SK-N-SH (cell line): ENCODE results near the gene KIF1C. TPM values are rescaled to one million over a fixed set of nuclear protein-coding genes. Genes with fewer than 3 reads are reported as not detected.
"Not testable (repeated sequence)": the region's sequence is repeated elsewhere in the genome, so short reads cannot be mapped to it uniquely, and the experiment has no call there.

Experiments
- CTCF ChIA-PET: fragments of 300-600, 350-600 bp; formaldehyde crosslinking; extraction: SDS; loops from one replicate; lab custom pipeline; 2021; lab: Yijun Ruan, JAX
- POLR2A ChIA-PET: fragments of 350-600 bp; sonication (Branson Sonifier 250); formaldehyde crosslinking; extraction: SDS; loops from one replicate; lab custom pipeline; 2020; ENCODE audit warnings: antibody characterized with exemption, inconsistent platforms; lab: Yijun Ruan, JAX
- DNase-seq: peaks from one replicate; pipeline ENCODE4 v3.0.0; 2012
- H2AFZ ChIP-seq: fragments of 200-600 bp; sonication (generic); 2 replicates; pipeline ENCODE4 v1.8.1; 2016; ENCODE audit warnings: antibody characterized with exemption, mild to moderate bottlenecking, low read depth
- H3F3A ChIP-seq: fragments of 200-600 bp; sonication (generic); replicated peaks from 2 replicates; pipeline ENCODE3; 2016; ENCODE audit warnings: antibody characterized with exemption, mild to moderate bottlenecking; ENCODE audit not compliant: insufficient read depth
- H3K27ac ChIP-seq, 2 experiments: fragments of 200-500 bp in 1 of 2; fragments of 200-600 bp in 1 of 2; sonication (Bioruptor generic) in 1 of 2; sonication (generic), shearing (Covaris generic) in 1 of 2; 2 replicates each; pipeline versions ENCODE4 v1.5.1 to v1.6.1; 2014 to 2016; ENCODE audit warnings: low read depth in 2 of 2, inconsistent platforms in 1 of 2, low read length in 1 of 2, mild to moderate bottlenecking in 1 of 2, mixed read lengths in 1 of 2
- H3K27me3 ChIP-seq: fragments of 200-600 bp; sonication (generic), shearing (Covaris generic); 2 replicates; pipeline ENCODE4 v1.6.1; 2016; ENCODE audit warnings: mixed run types; ENCODE audit not compliant: insufficient read depth
- H3K36me3 ChIP-seq, 2 experiments: fragments of 200-500 bp in 1 of 2; fragments of 200-600 bp in 1 of 2; sonication (Bioruptor generic) in 1 of 2; sonication (generic) in 1 of 2; replicated peaks in 1 of 2; 2 replicates each; pipeline versions ENCODE3 to v1.5.1; 2014 to 2016; ENCODE audit warnings: low read length in 1 of 2, mild to moderate bottlenecking in 1 of 2; ENCODE audit not compliant: insufficient read depth in 2 of 2, control insufficient read depth in 1 of 2
- H3K4me1 ChIP-seq, 2 experiments: fragments of 200-500 bp in 1 of 2; fragments of 200-600 bp in 1 of 2; sonication (Bioruptor generic) in 1 of 2; sonication (generic), shearing (Covaris generic) in 1 of 2; 2 replicates each; pipeline versions ENCODE4 v1.5.1 to v1.6.1; 2014 to 2016; ENCODE audit warnings: low read depth in 1 of 2, low read length in 1 of 2, mixed run types in 1 of 2; ENCODE audit not compliant: insufficient read depth in 2 of 2, control insufficient read depth in 1 of 2
- H3K4me2 ChIP-seq: fragments of 200-600 bp; sonication (generic), shearing (Covaris generic); 2 replicates; pipeline ENCODE4 v1.6.1; 2017; ENCODE audit warnings: mixed run types
- H3K4me3 ChIP-seq, 2 experiments: fragments of 200-500 bp in 1 of 2; fragments of 200-600 bp in 1 of 2; sonication (Bioruptor generic) in 1 of 2; sonication (generic), shearing (Covaris generic) in 1 of 2; 2 replicates each; pipeline versions ENCODE4 v1.5.1 to v1.8.1; 2014 to 2016; ENCODE audit warnings: low read depth in 2 of 2, inconsistent platforms in 1 of 2, low read length in 1 of 2, mild to moderate bottlenecking in 1 of 2, mixed read lengths in 1 of 2, moderate library complexity in 1 of 2
- H3K79me2 ChIP-seq: fragments of 200-600 bp; sonication (generic); 2 replicates; pipeline ENCODE4 v1.8.1; 2017; ENCODE audit warnings: mild to moderate bottlenecking; ENCODE audit not compliant: insufficient read depth
- H3K9ac ChIP-seq: fragments of 200-600 bp; sonication (generic); 2 replicates; pipeline ENCODE4 v1.6.1; 2017; ENCODE audit warnings: mixed run types
- H3K9me2 ChIP-seq: fragments of 200-600 bp; sonication (generic); 2 replicates; pipeline ENCODE4 v1.6.1; 2017; ENCODE audit warnings: mixed run types
- H3K9me3 ChIP-seq: fragments of 200-600 bp; sonication (generic); 2 replicates; pipeline ENCODE4 v1.6.1; 2017; ENCODE audit warnings: mixed run types, mild to moderate bottlenecking, moderate library complexity
- H4K20me1 ChIP-seq: fragments of 200-600 bp; sonication (generic); 2 replicates; pipeline ENCODE4 v1.6.1; 2017; ENCODE audit warnings: mild to moderate bottlenecking, mixed run types; ENCODE audit not compliant: insufficient read depth
- ELF1 ChIP-seq: IDR thresholded peaks from 2 replicates; pipeline ENCODE4 v1.4.0; 2012
- GATA2 ChIP-seq: sonication (generic); formaldehyde crosslinking; IDR thresholded peaks from 2 replicates; pipeline ENCODE4 v1.5.0; 2020; ENCODE audit warnings: mild to moderate bottlenecking, missing genetic modification reagents
- JUND ChIP-seq: IDR thresholded peaks from 2 replicates; pipeline ENCODE4 v1.4.0; 2012
- RAD21 ChIP-seq: IDR thresholded peaks from 2 replicates; pipeline ENCODE4 v1.6.1; 2012; ENCODE audit warnings: mild to moderate bottlenecking, low read length
- RFX5 ChIP-seq: IDR thresholded peaks from 2 replicates; pipeline ENCODE4 v1.6.1; 2012; ENCODE audit warnings: mild to moderate bottlenecking, improper control_type of control experiment, low read length
- TAF1 ChIP-seq: IDR thresholded peaks from 2 replicates; pipeline ENCODE4 v1.6.1; 2012; ENCODE audit warnings: low read depth, mild to moderate bottlenecking, low read length, moderate library complexity, borderline replicate concordance
- WGBS: methylation state at CpG from one replicate; pipeline ENCODE4 v1.1.6; 2017; ENCODE audit warnings: low lambda C conversion rate; 5-methylcytosine and 5-hydroxymethylcytosine counted together
- polyA plus RNA-seq, 3 experiments: library from polyadenylated mRNA; depleted of rRNA; stranded (reverse); fragments of >200 nt; gene quantifications; 2 replicates each; pipeline ENCODE4 v1.2.3, GENCODE V29; 2012
- small RNA-seq, 7 experiments: library from RNA; depleted of rRNA; stranded (forward); fragments of <200 nt; gene quantifications; one replicate each; pipeline ENCODE3, GENCODE V24; 2012
- TF ChIP-seq, protein P1 (sequence below): IDR thresholded peaks from 2 replicates; pipeline ENCODE4; 2012

Gene KIF1C
- polyA plus RNA-seq, 1 of the 3 experiments (the other 2 are of a cell fraction) = 58.2 TPM

DNA sequence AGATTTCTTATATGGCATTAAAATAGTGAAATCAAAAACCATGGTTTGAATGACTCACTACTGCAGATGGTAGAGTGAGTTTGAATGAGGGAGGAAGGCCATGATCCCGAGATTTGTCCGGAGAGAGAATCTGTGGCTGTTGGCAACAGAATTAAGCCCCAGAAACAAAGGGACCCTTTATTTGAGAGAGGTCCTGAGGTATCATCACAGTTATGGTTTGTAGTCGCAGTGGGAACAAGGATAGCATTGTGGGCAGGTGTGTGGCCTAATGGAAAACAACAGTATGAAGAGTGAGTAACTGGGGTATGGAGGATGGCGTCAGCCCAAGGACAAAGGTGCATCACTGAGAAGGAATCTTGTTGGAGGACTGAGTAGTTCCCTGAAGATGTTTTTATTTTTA, 72.0 kb downstream of the KIF1C start (continued):
- TF ChIP-seq, protein P1, sequence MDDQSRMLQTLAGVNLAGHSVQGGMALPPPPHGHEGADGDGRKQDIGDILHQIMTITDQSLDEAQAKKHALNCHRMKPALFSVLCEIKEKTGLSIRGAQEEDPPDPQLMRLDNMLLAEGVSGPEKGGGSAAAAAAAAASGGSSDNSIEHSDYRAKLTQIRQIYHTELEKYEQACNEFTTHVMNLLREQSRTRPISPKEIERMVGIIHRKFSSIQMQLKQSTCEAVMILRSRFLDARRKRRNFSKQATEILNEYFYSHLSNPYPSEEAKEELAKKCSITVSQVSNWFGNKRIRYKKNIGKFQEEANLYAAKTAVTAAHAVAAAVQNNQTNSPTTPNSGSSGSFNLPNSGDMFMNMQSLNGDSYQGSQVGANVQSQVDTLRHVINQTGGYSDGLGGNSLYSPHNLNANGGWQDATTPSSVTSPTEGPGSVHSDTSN = no peak
- TF ChIP-seq JUND (no peak), RAD21 (no peak), GATA2 (CRISPR knock-in tag) (no peak), ELF1 (no peak), TAF1 (no peak)

DNA sequence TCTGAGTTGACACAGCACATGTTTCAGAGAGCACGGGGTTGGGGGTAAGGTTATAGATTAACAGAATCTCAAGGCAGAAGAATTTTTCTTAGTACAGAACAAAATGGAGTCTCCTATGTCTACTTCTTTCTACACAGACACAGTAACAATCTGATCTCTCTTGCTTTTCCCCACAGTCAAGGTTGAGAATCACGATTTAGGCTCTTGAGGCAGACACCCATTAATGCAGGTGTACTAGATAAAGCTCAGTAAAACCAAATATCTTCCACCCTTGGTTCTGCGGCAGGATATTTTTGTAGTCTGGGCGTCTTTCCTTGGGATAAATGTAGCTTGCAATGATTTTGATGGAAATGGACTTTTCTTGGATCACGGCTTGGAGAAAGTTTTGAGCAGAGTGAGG, 77.7 kb downstream of the KIF1C start:
- H3K4me1 ChIP-seq, H3K4me2 ChIP-seq, H3K9ac ChIP-seq, DNase-seq, H3K36me3 ChIP-seq, H3K27ac ChIP-seq, H3F3A ChIP-seq, POLR2A ChIA-PET, H3K9me3 ChIP-seq, H3K4me3 ChIP-seq, H2AFZ ChIP-seq, H3K79me2 ChIP-seq, H4K20me1 ChIP-seq, H3K9me2 ChIP-seq, H3K27me3 ChIP-seq: not testable (repeated sequence)
- WGBS = 81% methylated on average over 4 of the region's 5 CpGs
- CTCF ChIA-PET = interaction anchor here (1.0 kb wide), 1 partner anchor 14 kb away, joined by 3 read pairs; no protein-coding TSS in a partner anchor

DNA sequence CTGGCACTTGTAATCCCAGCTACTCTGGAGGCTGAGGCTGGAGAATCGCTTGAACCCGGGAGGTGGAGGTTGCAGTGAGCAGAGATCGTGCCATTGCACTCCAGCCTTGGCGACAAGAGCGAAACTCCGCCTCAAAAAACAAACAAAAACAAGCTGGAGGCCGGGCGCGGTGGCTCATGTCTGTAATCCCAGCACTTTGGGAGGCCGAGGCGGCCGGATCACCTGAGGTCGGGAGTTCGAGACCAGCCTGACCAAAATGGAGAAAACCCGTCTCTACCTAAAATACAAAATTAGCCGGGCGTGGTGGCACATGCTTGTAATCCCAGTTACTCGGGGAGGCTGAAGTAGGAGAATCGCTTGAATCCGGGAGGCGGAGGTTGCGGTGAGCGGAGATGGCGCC, 79.5 kb downstream of the KIF1C start:
- 99% methylated on average over 24 of the region's 24 CpGs for WGBS
- POLR2A ChIA-PET = interaction anchor here (2.0 kb wide), 1 partner anchor 34 kb away, joined by 6 read pairs; the partner anchor contains the start of gene ZNF232
- H3K4me2 ChIP-seq = peak overlapping the region; percentile 78; the same call in 1 of the 2 replicates

DNA sequence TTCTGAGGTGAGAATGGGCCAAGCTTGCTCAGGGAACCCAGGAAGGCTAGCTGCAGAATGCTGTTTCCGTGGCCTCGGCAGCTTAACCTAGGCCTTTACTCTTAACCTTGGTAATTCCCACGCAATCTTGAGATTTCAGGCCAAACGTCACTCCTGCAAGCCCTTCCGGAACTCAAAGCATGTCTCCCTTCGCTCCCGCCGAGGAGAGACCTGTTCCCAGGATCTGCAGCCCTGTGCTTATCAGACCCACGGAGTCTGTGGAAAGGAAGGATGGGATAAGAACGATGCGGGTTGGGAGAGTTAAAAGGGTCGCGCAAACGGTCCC, 80.0 kb downstream of the KIF1C start:
- H3K4me3 ChIP-seq = peak overlapping the region; percentile 64 to 69
- H3K27ac ChIP-seq = peak overlapping the region in 1 of 2 experiments; percentile 64; a peak in 2 of 4 replicates
- H3K9me3 ChIP-seq = no peaks in the 10 kb centered on the region
- H3K27me3 ChIP-seq = no peaks in the 10 kb centered on the region
- peak overlapping the region; percentile 57; the same call in 1 of the 2 replicates for H3K9ac ChIP-seq
- peak overlapping the region; percentile 92 for H2AFZ ChIP-seq
- TF ChIP-seq RFX5 = no peak
- no peaks in the 10 kb centered on the region for H3K79me2 ChIP-seq
- H3K4me1 ChIP-seq = peaks cover 0 to 9% of the 10 kb centered on the region in 2 experiments; a peak in 1 of 4 replicates
- no peaks in the 10 kb centered on the region for H3K36me3 ChIP-seq
- no peaks in the 10 kb centered on the region for H3F3A ChIP-seq
- 29% methylated on average over 14 of the region's 14 CpGs for WGBS
- POLR2A ChIA-PET = interaction anchor here (2.0 kb wide), 1 partner anchor 34 kb away, joined by 6 read pairs; the partner anchor contains the start of gene ZNF232
- no peak for DNase-seq
- H3K4me2 ChIP-seq = peak overlapping the region; percentile 78
- no peaks in the 10 kb centered on the region for H4K20me1 ChIP-seq
- CTCF ChIA-PET = interaction anchor here (1.5 to 2.0 kb wide), 2 partner anchors 15 to 90 kb away, joined by 4 to 9 read pairs; partner anchors contain the start of gene CAMTA2
- no peaks in the 10 kb centered on the region for H3K9me2 ChIP-seq

More for the DNA sequence above, 79.5 kb downstream of the KIF1C start:
- not testable (repeated sequence) for DNase-seq, H3K9me3 ChIP-seq, H3K36me3 ChIP-seq, H3K27me3 ChIP-seq, H3K9ac ChIP-seq, H3K4me3 ChIP-seq, H4K20me1 ChIP-seq, H3K27ac ChIP-seq, H3F3A ChIP-seq, H3K9me2 ChIP-seq, H3K4me1 ChIP-seq, H3K79me2 ChIP-seq
- H2AFZ ChIP-seq = peak overlapping the region; percentile 92; the same call in 1 of the 2 replicates
- CTCF ChIA-PET = interaction anchor here (1.5 kb wide), 1 partner anchor 90 kb away, joined by 4 read pairs; the partner anchor contains the start of gene CAMTA2

Small RNA genes within 50 kb of the gene (small RNA-seq; reads per million reads assigned to genes)
- 0 to 0.11 (median 0) reads per million in 7 experiments for gene MIR6864
- gene MIR6865 = 0 to 2.3 (median 0) reads per million in 7 experiments

Other genes starting within 250 kb of the KIF1C start
- not detected in 2 replicates for gene TM4SF5, start 226.1 kb upstream of the KIF1C start, polyA plus RNA-seq (2012; rRNA removed)
- gene VMO1, start 211.6 kb upstream of the KIF1C start, polyA plus RNA-seq (2012; rRNA removed) = 0.76 and 1.3 TPM in 2 replicates
- not detected in 2 replicates for gene GLTPD2, start 209.0 kb upstream of the KIF1C start, polyA plus RNA-seq (2012; rRNA removed)
- gene PSMB6, start 201.8 kb upstream of the KIF1C start, polyA plus RNA-seq (2012; rRNA removed) = 325 and 331 TPM in 2 replicates
- 42.5 and 49.2 TPM in 2 replicates for gene PLD2, start 190.8 kb upstream of the KIF1C start, polyA plus RNA-seq (2012; rRNA removed)
- 53.2 and 64.7 TPM in 2 replicates for gene MINK1, start 164.6 kb upstream of the KIF1C start, polyA plus RNA-seq (2012; rRNA removed)
- gene C17orf107, start 98.4 kb upstream of the KIF1C start, polyA plus RNA-seq (2012; rRNA removed) = 0.44 and 0.52 TPM in 2 replicates
- gene CHRNE, start 94.9 kb upstream of the KIF1C start, polyA plus RNA-seq (2012; rRNA removed) = 0.54 and 0.71 TPM in 2 replicates
- not detected in 2 replicates for gene GP1BA, start 65.7 kb upstream of the KIF1C start, polyA plus RNA-seq (2012; rRNA removed)
- 58.5 and 82.8 TPM in 2 replicates for gene SLC25A11, start 57.9 kb upstream of the KIF1C start, polyA plus RNA-seq (2012; rRNA removed)
- 96.5 and 115 TPM in 2 replicates for gene RNF167, start 57.7 kb upstream of the KIF1C start, polyA plus RNA-seq (2012; rRNA removed)
- 1,627 and 2,484 TPM in 2 replicates for gene PFN1, start 49.4 kb upstream of the KIF1C start, polyA plus RNA-seq (2012; rRNA removed)
- 29.2 and 32.5 TPM in 2 replicates for gene ENO3, start 46.8 kb upstream of the KIF1C start, polyA plus RNA-seq (2012; rRNA removed)
- gene SPAG7, start 30.1 kb upstream of the KIF1C start, polyA plus RNA-seq (2012; rRNA removed) = 122 and 133 TPM in 2 replicates
- gene CAMTA2, start 10.3 kb upstream of the KIF1C start, polyA plus RNA-seq (2012; rRNA removed) = 18.4 and 27.0 TPM in 2 replicates
- 1.2 and 1.3 TPM in 2 replicates for gene INCA1, start 428 bp upstream of the KIF1C start, polyA plus RNA-seq (2012; rRNA removed)
- 0.49 and 0.55 TPM in 2 replicates for gene SLC52A1, start 37.5 kb downstream of the KIF1C start, polyA plus RNA-seq (2012; rRNA removed)
- gene ZFP3, start 80.5 kb downstream of the KIF1C start, polyA plus RNA-seq (2012; rRNA removed) = 1.5 and 2.3 TPM in 2 replicates
- gene ZNF232, start 113.9 kb downstream of the KIF1C start, polyA plus RNA-seq (2012; rRNA removed) = 3.4 and 3.6 TPM in 2 replicates
- gene USP6, start 118.1 kb downstream of the KIF1C start, polyA plus RNA-seq (2012; rRNA removed) = not detected in 2 replicates
- gene ZNF594, start 193.9 kb downstream of the KIF1C start, polyA plus RNA-seq (2012; rRNA removed) = 2.8 and 4.8 TPM in 2 replicates
- gene SCIMP, start 236.9 kb downstream of the KIF1C start, polyA plus RNA-seq (2012; rRNA removed) = not detected in 2 replicates